Germinal center (tissue), 1 donor: ENCODE data around the gene BNC2.

Experiments
- DNase-seq: peaks from one replicate; pipeline ENCODE4 v3.0.0; 2012; ENCODE audit warnings: mixed read lengths, low spot score

Gene BNC2

GRCh38 chr9:16675131-16675530 lies 195.3 kb downstream of the BNC2 start:
- DNase-seq = no peak

GRCh38 chr9:16673171-16673570 lies 197.3 kb downstream of the BNC2 start:
- no peak for DNase-seq

DNA sequence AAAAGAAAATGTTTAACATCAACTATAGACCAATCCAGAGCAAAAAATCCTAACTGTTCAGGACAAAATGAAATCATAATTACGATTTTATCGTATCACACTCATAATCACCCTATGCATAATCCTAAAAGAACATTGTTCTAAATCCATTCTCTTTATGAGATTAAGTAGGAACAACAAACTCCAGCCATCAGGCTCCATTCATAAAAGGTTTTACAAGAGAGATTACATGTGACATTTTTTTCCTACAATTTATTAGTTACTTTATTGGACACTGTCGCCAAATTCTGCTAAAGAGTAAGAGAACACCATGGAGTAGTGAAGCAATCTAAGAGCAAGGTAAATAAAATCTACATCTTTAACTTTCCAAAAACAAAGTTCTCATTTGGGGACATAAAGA lies 198.0 kb downstream of the BNC2 start:
- no peak for DNase-seq

GRCh38 chr9:16671591-16672137 lies 198.8 kb downstream of the BNC2 start:
- no peak for DNase-seq

- DNase-seq = no peak
Observed at GRCh38 chr9:16670791-16671190, 199.7 kb downstream of the BNC2 start.

DNA sequence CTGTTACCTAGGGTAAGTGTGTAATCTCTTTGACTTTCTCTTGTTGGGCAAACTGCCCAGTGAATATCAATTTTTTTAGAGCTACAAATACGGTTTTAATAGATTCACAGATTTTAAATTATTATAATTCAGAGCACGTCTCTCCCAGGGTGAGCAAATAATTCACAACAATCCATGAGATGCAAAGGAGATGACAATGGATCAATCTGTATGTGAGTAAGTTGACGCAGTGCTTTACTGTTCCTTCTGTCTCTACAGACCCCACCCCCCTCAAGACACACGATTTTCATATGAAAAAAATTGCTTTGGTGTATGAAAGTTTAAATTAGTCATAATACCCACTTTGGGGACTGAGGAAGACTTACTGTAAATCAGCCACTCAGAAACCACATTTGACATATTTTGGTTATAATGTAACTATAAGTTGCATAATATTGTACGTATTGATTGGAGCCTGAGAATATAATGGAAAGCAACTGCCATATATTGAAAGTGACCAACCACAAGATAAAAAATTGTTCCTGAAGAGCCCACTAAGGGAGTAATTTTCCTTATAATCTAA lies 201.7 kb downstream of the BNC2 start:
- DNase-seq = no peak

GRCh38 chr9:16664211-16664610 lies 206.3 kb downstream of the BNC2 start:
- no peak for DNase-seq

GRCh38 chr9:16661816-16662215 lies 208.7 kb downstream of the BNC2 start:
- DNase-seq = no peak

DNA sequence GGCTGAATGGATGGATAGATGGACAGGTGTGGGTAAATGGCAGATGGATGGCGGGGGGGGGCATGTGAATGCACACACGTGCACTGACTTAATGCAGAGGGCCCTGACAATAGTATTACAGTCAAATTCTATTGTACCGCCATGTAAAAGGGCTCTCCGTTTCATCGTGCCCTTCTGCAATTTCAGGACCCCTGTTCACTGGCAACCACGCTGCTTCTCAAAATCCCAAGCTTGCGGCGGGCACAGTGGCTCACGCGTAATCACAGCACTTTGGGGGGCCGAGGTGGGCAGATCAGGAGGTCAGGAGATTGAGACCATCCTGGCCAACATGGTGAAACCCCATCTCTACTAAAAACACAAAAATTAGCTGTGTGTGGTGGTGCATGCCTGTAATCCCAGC lies 211.4 kb downstream of the BNC2 start:
- DNase-seq = no peak

- DNase-seq = no peak
Observed at GRCh38 chr9:16656432-16657169, 213.9 kb downstream of the BNC2 start.

DNA sequence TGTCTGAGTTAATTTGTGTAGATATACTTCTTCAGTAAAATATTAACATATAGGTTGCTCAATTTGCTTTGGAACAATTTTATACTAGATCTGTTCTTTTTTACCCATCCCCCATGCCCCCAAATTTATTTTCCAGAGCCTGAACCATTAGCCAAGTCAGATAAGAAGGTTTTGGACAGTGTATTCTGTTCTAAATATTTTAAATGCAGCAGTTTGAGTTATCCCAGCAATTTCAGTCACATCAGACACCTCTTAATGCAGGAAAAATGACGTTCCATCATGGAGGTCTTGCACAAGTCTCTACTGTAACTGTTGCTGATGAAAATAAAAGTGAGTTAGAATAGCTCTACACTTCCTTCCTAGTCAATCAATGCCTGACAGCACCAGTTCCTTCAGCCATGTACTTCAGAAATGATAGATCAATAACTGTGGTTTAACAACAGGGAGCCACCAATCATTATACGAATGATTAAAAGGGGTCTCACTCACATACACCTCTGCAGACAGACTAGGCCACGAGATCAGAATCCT lies 215.8 kb downstream of the BNC2 start:
- DNase-seq = no peak

GRCh38 chr9:16653491-16654399 lies 216.7 kb downstream of the BNC2 start:
- DNase-seq = no peak

- DNase-seq = no peak
Observed at GRCh38 chr9:16652582-16652981, 217.9 kb downstream of the BNC2 start.

DNA sequence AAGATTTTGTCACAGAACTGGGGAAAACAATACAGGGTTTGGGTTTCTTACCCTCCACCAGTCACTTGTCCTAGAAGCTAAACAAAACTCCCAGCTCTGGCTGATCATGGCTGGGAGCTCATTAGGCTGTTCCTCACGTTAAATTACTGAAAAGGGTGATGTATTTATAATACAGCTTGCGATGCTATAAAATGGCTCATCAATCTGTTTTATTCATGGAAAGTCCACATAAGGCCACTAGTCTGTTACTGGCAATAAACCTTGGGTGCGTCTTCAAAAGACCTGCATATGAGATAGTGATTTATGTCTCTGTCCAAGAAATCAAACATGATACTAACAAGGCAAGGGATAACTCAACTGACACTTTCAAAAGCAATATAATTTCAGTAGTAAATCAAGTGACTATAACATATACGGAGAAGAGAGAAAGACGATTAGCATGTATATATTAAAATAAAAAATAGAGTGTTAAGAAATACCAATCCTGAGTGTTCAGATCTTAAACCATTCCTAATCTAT lies 219.0 kb downstream of the BNC2 start:
- DNase-seq = no peak

- no peak for DNase-seq
Observed at GRCh38 chr9:16645970-16646369, 224.5 kb downstream of the BNC2 start.

DNA sequence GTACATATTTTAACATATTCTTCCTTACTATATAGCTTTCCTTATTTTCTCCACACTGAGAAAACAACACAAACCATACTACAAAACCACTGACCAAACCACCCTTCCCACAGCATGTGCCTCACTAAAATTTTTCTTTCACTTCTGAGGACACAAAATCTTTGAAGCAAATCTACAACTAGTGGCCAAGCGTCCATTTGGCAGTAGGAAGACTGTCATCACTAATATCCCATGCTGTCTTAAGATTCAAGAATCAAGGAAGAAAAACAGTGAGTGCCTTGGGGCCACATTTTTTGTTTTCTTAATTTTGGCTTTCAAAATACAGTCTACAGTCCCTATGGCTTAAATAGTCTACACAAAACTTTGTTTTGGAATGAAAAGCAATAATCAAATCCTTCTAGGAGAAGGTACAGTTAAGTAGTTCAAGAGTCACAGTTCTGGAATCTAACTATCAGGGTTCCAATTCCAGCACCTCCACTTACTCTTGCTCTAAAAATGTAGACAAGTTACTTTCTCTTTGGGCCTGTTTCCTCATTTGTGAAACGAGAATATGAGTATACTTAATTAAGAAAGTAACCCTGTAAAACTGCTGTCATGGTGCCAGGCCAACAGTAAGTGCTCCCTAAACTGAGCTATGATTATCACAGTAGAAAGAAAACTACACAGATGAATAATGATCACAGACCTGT lies 227.9 kb downstream of the BNC2 start:
- DNase-seq = no peak

DNA sequence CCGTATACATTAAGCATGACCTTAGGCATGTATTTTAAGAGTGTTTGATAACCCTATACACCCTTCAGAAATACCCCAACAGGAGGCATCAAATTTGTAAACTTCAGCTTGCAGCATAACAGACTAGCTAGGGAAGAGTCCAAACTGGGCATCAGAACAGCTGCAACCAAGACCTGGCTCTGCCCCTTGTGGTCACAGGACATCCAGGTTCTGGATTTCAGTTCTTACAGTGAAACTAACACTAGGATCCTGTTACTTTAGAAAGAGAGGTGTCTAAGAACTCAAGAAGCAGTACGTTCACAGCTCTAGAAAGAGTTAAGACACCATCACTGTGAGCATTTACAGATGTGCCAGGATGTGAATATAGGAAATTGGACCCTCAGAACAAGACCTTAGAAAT lies 229.8 kb downstream of the BNC2 start:
- DNase-seq = no peak

DNA sequence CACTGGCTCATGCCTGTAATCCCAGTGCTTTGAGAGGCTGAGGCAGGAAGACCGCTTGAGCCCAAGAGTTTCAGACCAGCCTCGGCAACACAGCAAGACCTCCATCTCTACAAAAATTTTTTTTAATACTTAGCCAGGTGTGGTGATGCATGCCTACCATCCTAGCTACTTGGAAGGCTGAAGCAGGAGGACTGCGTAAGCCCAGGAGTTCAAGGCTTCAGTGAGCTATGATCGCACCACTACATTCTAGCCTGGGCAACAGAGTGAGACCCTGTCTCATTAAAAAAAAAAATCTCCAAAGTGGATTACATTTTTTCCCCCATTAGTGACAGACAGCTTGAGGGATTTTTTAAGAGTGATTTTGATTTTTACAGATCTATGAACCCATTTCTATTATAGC lies 230.8 kb downstream of the BNC2 start:
- DNase-seq = no peak

- DNase-seq = no peak
Observed at GRCh38 chr9:16637911-16638310, 232.6 kb downstream of the BNC2 start.

GRCh38 chr9:16637218-16637617 lies 233.3 kb downstream of the BNC2 start:
- no peak for DNase-seq

DNA sequence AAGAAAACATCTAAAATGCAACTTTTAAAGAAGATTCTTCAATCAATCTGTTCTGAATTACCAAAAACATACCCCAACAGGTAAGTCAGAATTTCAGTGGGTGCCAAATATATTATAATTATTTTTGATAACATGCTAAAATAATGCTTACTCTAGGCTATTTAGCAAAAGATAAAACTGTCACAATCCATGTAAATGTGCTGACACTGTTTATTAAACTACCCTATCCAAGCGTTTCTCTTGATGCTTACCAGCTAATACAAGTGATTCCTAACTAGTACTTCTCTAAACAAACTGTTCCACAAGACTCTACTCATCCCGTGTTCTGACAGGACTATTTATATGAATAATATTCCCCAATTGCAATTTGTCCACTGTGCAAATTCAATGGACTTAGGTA lies 236.7 kb downstream of the BNC2 start:
- no peak for DNase-seq

GRCh38 chr9:16628413-16628812 lies 242.1 kb downstream of the BNC2 start:
- no peak for DNase-seq
